ENCODE results near the gene AP5S1.
"Not testable (repeated sequence)": the region's sequence is repeated elsewhere in the genome, so short reads cannot be mapped to it uniquely, and the experiment has no call there.

AP5S1 gene

DNA sequence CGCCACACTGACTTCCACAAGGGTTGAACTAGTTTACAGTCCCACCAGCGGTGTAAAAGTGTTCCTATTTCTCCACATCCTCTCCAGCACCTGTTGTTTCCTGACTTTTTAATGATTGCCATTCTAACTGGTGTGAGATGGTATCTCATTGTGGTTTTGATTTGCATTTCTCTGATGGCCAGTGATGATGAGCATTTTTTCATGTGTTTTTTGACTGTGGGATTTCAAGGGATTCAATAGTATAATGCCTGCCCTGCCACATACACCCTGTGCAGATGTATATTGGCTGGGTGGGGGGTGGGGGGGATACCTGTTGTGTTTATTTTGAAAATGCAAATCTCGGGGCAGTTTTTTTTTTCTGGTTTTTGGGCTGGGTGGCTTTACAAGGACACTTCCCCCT lies 26.2 kb upstream of the AP5S1 start:
- DNase-seq: not testable (repeated sequence)

DNA sequence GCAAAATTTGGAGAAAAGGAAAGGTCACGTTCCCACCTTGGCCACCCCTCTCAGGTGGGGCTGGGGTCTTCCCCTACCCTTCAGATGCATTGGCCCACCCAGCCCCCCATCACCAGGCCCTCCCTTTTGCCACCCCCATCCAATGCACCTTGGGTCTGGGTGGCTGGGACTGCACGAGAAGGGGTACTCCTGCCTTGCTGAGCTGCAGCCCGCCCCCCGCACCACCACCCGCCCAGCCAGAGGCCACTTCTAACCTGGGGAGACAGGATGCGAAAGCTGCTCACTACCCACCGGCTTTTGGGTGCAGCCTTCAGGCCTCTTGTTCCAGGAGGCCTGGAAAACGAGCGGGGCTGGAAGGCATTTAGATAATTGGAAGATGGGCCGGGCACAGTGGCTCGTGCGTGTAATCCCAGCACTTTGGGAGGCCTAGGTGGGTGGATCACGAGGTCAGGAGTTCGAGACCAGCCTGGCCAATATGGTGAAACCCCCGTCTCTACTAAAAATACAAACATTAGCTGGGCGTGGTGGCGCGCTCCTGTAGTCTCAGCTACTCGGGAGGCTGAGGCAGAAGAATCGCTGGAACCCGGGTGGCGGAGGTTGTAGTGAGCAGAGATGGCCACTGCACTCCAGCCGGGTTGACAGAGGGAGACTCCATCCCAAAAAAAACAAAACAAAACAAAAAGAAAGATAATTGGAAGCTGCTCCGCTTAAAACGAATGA lies 25.5 kb upstream of the AP5S1 start:
- no peak for DNase-seq

DNA sequence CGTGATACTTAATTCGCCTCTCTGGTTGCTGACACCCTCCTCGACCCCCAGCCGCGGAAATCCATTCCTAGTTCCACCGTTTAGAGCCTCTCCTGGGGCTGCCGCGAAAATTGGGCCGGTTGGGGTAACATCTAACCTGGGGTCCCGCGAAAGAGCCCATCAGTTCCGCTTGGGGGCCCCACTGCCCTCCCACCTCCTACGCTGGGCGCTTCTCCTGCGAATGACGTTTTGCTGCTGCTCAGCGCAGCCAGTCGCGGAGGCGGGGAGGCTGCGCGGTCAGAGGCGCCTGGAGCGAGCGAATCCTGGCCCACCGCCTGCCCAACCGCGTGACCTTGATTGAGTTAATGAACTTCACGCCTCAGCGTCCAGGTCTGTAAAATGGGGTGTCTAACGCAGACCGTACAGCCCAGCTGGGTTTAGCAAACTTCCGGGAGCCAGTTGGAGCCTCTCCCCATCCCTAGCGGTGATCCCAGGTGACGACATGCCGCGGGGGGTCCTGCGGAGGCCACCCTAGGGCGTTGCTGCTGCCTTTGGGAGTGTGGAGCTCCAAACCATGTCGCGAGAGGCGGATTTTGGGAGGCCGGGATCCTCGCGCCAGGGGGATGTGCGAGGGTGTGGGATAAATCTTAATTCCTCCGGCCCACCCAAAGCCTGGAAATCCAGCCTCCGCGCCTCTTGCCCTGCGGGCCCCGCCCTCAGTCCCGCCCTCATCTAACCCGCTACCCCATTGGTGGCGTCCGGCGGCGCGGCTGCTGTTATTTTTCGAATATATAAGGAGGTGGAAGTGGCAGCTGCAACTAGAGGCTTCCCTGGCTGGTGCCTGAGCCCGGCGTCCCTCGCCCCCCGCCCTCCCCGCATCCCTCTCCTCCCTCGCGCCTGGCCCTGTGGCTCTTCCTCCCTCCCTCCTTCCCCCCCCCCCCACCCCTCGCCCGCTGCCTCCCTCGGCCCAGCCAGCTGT lies 24.6 kb upstream of the AP5S1 start, which contains the start of gene CDC25B:
TSS of gene CDC25B (plus strand) at position 800 of the 958 bp plus-strand sequence. CDS start 222 bp downstream, outside the sequence.
- DNase-seq: peak; percentile 94

DNA sequence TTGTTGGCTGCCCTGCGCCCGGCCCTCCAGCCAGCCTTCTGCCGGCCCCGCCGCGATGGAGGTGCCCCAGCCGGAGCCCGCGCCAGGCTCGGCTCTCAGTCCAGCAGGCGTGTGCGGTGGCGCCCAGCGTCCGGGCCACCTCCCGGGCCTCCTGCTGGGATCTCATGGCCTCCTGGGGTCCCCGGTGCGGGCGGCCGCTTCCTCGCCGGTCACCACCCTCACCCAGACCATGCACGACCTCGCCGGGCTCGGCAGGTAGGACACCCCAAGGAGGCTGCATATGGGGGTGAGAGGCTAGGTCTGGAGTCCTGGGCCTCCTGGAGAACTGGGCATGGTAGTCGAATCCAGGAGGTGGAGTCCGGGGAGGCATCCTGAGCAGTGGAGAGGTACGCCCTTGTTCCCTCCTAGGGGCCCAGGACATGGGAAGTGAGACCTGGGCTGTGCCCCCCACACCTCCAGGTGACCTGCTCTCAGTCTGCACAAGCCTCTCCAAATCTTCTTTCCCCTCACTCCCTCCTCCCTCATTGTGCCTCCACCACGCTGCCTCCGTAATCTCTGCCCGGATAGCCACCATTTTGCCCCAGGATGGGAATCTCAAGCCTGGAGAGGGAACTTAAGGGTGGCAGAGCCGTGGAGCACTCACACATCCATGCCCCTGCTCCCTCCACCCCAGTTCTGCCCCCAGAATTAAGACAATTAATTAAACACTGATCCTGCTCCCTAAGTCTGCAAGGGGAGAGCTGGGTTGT lies 23.7 kb upstream of the AP5S1 start:
- DNase-seq: peak; percentile 41 to 46

DNA sequence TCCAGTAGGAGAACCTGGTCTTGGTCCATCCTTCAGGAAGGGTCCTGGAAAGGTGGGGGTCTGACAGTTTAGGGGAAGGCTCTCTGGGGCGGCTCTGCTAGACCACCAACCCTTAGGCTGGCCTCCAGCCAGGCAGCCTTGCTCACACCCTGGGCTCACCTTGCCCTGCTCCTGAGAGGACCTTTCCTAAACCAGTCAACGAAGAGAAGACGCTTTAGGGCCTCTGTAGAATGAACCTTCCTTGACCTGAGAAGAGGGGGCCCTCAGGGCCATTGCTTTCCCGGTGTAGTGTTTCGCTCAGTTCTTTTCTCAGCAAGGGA lies 23.2 kb upstream of the AP5S1 start:
- peak; percentile 28 to 31 for DNase-seq

DNA sequence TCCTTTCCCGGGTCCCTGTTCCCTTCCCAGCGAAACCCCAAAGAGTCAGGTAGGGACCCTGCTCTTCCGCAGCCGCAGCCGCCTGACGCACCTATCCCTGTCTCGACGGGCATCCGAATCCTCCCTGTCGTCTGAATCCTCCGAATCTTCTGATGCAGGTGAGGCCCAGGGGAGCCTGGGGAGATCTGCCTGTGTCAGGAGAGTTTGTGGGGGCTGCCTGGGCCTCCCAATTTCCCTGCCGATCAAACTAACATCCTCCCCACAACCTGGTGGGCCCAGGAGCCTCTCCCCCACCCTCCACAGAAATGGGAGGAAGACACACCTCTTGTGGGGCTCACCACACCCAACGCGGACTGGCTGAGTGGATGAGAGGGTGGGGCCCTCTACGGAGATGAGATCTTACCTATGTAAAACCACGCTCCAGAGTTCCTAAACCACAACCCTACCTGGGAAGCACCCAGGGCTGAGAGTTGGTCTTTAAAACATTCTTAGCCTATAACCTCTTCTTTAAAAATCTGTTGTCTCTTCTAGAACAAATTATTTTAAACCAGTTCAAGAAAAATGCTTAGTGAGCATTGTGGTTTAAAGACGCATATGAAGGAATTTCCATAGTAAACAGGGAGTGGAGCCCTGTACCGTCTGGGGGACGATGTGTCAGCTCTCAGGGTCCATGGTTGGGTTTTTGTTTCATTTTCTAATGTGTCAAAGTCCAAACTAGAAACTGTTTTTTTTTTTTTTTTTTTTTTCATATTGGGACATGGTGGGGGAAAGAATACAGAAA lies 22.6 kb upstream of the AP5S1 start:
- DNase-seq: peak; percentile 58 to 64

DNA sequence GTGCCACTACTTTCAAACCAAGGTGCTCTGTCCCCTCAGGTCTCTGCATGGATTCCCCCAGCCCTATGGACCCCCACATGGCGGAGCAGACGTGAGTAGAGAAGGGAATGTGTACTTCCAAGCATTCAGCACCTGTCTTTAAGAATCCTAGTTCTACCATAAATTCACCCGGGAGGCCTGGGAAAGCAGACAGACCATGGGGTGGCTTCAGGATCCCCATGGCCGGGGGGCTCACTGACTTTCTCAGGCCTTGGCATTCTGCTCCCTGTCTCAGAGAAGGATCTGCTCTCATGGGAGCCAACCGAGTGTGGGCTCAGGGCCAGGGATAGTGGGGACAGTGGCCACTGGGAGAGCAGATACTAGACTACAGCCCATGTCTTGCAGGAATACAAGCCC lies 22.0 kb upstream of the AP5S1 start:
- DNase-seq: peak in 1 of 2 experiments; percentile 15

DNA sequence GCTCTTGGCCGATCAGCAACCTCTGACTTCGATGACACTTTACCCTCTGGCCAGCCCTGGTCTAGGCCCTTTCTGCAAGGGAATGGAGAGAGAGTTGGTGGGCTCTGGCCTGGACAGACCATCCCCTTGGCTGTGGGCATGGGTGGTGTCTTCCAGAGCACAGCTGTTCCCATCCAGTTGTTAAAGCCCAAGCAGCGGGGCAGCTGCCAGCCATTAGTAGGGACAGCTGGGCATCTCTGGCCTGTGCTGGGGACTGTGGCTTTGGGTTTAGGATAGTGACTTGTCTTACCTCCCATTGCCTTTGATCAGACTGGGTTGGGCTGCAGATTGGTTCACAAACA lies 21.5 kb upstream of the AP5S1 start:
- no peak for DNase-seq

DNA sequence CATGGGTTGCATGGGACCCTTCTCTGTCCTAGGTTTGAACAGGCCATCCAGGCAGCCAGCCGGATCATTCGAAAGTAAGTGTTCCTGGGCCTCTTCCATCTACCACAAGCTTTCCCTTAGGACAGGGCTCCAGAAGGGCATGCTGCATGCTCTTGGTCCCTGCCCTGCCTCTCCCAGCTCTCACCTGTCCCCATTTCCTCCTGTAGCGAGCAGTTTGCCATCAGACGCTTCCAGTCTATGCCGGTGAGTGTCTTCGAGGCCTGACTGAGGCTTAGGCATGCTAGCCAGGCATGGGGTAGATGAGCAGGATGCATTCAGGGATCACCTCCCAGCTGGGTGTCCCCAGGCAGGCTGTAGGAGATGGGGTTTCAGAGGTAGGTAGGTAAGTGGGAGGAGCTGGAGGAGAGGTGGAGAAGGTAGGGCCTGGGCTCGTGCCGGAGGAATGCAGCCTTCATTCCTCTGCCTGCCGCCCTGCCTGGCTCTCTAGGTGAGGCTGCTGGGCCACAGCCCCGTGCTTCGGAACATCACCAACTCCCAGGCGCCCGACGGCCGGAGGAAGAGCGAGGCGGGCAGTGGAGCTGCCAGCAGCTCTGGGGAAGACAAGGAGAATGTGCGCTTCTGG lies 20.0 kb upstream of the AP5S1 start:
- DNase-seq: no peak

DNA sequence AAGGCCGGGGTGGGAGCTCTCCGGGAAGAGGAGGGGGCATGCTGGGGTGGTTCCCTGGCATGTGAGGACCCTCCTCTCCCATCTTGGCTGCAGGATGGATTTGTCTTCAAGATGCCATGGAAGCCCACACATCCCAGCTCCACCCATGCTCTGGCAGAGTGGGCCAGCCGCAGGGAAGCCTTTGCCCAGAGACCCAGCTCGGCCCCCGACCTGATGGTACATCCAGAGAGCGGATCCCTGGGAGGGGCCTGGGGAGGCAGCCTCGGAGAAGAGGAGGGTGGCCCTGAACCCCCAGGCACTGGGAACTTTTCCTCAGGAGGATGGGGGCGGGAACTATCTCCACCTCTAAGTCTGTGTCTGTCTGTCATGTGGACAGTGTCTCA lies 19.5 kb upstream of the AP5S1 start:
- DNase-seq: no peak

DNA sequence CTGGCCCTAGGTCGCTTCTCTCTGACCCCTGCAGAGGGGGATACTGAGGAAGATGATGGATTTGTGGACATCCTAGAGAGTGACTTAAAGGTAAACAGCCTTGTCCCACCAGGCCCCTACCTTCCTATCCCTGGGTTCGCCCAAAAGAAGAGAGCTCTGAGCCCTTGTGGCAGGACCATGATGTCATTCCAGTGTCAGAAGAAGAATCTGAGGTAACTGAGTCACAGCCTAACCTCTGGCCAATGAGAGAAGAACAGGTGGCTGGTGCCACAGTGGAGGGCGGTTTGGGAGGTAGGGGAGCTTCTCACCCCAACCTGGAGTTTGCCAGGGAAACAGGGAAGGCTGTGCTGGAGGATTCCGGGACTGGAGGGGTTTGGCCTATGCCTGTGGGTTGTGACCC lies 19.0 kb upstream of the AP5S1 start:
- DNase-seq: peak in 1 of 2 experiments; percentile 30

DNA sequence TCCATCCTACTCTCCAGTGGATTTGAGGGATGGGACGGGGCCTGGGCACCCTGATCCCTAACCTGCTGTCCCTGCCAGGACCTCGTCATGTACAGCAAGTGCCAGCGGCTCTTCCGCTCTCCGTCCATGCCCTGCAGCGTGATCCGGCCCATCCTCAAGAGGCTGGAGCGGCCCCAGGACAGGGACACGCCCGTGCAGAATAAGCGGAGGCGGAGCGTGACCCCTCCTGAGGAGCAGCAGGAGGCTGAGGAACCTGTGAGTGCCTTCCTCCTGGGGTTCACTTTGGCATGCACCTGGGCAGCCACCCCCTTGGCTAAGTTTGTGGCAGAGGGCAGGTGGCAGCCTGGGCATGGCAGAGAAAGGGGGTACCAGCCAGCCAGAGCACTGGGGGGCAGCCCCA lies 18.5 kb upstream of the AP5S1 start:
- no peak for DNase-seq

DNA sequence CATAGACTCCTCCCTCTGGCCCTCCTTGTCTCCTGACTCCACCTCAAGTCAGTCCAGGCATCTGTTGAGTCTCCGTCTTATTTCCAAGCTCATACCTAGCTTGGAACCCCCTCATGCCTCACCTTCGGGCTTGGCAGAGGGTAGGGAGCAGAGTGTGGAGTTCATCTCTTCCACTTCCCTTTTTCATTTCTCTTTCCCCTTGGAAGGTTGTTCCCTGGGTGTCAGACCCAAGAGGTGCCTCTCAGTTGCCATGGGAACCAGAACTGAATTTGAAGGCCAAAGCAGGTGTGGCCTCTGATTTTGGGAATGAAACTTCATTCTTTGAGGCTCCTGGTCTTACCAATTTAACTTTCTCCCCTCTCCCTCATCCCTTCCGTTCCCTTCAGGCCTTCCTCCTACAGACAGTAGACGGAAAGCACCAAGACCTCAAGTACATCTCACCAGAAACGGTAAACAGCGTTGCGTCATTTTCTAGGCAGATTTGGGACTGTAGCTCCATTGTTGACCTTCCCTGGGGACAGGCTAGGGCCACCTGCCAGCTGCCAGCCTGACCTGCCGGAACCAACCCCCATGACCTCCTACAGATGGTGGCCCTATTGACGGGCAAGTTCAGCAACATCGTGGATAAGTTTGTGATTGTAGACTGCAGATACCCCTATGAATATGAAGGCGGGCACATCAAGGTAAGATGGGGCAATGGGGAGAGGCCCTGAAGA lies 17.7 kb upstream of the AP5S1 start:
- no peak for DNase-seq

DNA sequence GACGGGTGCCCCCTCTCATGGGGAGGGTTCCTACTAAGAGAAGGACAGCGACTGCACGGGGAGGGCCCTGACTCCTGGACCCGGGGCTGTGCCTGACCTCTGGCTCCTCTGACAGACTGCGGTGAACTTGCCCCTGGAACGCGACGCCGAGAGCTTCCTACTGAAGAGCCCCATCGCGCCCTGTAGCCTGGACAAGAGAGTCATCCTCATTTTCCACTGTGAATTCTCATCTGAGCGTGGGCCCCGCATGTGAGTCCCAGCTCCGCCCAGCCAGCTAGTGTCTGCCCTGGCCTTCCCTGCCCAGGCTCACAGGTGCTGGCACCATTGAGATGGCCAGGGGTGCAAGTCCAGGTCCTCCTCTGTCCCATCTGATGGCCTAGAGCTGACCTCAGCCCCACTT lies 17.1 kb upstream of the AP5S1 start:
- no peak for DNase-seq

DNA sequence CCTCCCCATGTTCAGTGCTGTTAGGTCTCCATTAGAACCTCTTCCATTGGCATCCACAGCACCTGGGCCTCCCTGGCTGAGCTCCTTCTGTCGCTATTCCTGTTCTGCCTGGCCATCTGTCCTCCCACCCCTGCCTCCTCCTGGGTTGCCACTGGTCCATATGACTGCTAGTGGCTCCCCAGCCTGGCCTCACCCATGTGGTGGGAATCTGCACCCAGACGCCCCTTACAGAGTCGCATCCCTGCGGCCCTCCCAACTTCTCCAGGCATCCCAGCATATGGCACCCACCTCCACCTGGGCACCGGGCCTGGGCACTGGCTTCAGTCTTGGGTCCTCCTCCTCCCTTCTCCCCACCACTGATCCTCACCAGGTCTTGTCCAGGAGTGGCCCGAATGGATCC lies 16.5 kb upstream of the AP5S1 start:
- no peak for DNase-seq

DNA sequence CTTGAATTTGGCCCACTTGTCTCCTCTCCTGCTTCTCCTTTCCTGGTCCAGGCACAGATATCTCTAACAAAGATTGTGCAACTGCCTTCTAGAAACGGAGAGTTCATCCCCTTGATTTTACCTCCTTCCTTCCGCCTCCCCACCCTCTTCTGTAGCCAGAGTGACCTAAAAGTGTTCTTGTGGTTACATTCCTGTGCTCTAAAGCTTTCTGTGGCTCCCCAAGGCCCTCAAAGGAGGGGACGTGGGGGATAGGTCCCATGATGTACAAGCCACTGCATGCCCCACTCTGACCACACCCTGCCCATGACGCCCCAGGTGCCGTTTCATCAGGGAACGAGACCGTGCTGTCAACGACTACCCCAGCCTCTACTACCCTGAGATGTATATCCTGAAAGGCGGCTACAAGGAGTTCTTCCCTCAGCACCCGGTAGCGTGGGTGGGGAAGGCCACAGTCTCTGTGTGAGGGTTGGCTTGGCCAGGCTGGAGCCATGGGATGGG lies 16.0 kb upstream of the AP5S1 start:
- no peak for DNase-seq

DNA sequence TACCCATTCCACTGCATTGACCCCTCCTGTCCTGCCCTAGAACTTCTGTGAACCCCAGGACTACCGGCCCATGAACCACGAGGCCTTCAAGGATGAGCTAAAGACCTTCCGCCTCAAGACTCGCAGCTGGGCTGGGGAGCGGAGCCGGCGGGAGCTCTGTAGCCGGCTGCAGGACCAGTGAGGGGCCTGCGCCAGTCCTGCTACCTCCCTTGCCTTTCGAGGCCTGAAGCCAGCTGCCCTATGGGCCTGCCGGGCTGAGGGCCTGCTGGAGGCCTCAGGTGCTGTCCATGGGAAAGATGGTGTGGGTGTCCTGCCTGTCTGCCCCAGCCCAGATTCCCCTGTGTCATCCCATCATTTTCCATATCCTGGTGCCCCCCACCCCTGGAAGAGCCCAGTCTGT lies 15.6 kb upstream of the AP5S1 start:
- peak in 1 of 2 experiments; percentile 15 for DNase-seq

DNA sequence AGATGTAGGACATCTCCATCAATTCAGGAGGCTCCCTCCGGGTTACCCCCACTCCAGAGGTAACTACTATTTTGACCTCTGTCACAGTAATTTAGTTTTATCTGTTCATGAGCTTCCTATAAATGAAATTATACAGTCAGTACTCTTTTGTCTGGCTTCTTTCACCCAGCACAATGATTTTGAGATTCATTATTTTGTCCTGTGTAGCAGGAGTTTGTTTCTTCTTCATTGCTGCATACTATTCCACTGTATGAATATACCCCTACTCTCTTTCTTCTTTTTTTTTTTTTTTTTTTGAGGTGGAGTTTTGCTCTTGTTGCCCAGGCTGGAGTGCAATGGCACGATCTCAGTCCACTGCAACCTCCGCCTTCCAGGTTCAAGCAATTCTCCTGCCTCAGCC lies 11.8 kb upstream of the AP5S1 start:
- DNase-seq: no peak

DNA sequence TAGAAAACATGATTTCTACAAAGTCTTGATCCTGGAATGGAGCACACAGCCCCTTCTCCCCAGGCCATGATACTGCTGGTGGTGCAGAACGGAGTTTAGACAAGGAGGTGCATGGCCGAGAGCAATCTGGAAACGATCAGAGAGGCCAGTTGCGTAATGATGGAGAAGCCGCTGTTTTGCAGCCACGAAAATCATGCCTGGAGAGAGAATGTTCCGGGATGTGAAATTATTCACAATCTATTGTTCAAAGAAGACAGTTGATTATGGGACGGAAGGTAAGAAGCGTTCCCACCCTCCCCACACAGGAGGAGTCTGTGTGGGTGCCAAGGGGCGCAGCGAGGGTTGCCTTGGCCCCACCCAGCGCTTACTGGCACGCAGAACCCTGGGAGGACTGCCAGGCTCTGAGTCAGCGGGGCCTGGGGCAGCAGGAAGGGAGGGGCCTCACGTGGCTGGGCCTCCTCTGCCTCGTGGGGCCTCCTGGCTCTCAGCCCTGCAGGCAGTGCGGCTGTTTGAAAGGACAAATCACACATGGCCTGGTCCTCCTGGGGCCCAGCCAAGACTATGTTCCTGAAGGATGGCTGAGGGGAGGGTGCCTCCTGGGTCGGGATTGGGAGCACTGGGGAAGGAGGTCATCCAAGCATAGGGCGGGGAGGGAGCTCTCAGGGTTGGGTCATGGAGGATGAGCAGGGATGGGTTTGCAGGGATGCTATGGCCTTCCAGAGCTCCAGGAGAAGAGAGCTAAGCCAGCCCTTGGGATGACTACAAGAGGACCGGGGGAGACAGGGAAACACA lies 8.7 kb upstream of the AP5S1 start:
- peak; percentile 91 to 93 for DNase-seq

DNA sequence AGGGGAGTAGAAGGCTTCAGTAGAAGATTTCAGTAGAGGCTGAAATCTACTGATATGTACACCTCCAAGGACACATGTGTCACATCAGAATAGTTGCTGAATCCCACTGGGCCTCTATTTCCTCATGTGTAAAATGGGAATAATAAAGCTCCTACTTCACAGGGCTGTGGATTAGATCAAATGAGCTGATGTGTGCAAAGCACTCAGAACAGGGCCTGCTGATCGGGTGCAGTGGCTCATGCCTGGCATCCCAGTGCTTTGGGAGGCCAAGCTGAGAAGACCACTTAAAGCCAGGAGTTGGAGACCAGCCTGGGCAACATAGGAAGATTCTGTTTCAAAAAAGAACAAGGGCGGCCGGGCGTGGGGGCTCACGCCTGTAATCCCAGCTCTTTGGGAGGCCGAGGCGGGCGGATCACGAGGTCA lies 8.1 kb upstream of the AP5S1 start:
- peak in 1 of 2 experiments; percentile 29 for DNase-seq
